IPS DF 6.9 (cell line): ENCODE measurements around the gene CACUL1.
"Not testable (repeated sequence)": the region's sequence is repeated elsewhere in the genome, so short reads cannot be mapped to it uniquely, and the experiment has no call there.

Experiments
- DNase-seq: peaks from one replicate; pipeline ENCODE4 v3.0.0-alpha.2; 2013; ENCODE audit warnings: low read depth, low spot score
- H3K27ac ChIP-seq: one replicate; pipeline ENCODE4 v1.5.1; 2013; ENCODE audit warnings: low read length, control low read depth
- H3K27me3 ChIP-seq: 2 replicates; pipeline ENCODE4 v1.6.1; 2013; ENCODE audit warnings: mild to moderate bottlenecking, low read length; ENCODE audit not compliant: control insufficient read depth, insufficient read depth
- H3K36me3 ChIP-seq: 2 replicates; pipeline ENCODE4 v1.6.1; 2013; ENCODE audit warnings: low read length; ENCODE audit not compliant: control insufficient read depth, insufficient read depth
- H3K4me1 ChIP-seq: 2 replicates; pipeline ENCODE4 v1.6.1; 2013; ENCODE audit warnings: low read length; ENCODE audit not compliant: control insufficient read depth, insufficient read depth
- H3K4me3 ChIP-seq: 2 replicates; pipeline ENCODE4 v1.5.1; 2013; ENCODE audit warnings: mild to moderate bottlenecking, low read length
- H3K9me3 ChIP-seq: 2 replicates; pipeline ENCODE4 v1.6.1; 2013; ENCODE audit warnings: low read length, inconsistent platforms; ENCODE audit not compliant: control insufficient read depth, insufficient read depth
- WGBS: extraction: QIAGEN DNeasy Blood & Tissue Kit; methylation state at CpG from one replicate; pipeline ENCODE4 v1.1.7; 2013; ENCODE audit warnings: mixed read lengths, missing lambda C conversion rate; ENCODE audit not compliant: insufficient read length, insufficient coverage; 5-methylcytosine and 5-hydroxymethylcytosine counted together

The CACUL1 gene

GRCh38 chr10:118752409-118752808 lies 2.4 kb downstream of the CACUL1 start:
- Histone ChIP-seq H3K27me3 (no peaks in the 10 kb centered on the region), H3K4me1 (no peaks in the 10 kb centered on the region), H3K4me3 (no peak overlapping the region), H3K27ac (no peak overlapping the region), H3K36me3 (no peaks in the 10 kb centered on the region), H3K9me3 (no peaks in the 10 kb centered on the region)
- WGBS: no CpG with 5 or more reads among the region's 3 CpGs
- no peak for DNase-seq

GRCh38 chr10:118751265-118751664 lies 3.5 kb downstream of the CACUL1 start:
- H3K27ac ChIP-seq: no peak overlapping the region
- H3K9me3 ChIP-seq: no peaks in the 10 kb centered on the region
- H3K27me3 ChIP-seq: no peaks in the 10 kb centered on the region
- H3K36me3 ChIP-seq: no peaks in the 10 kb centered on the region
- no peak overlapping the region for H3K4me3 ChIP-seq
- H3K4me1 ChIP-seq: 0 out of 2 replicates have a peak, but pooled peaks cover 2% of the 10 kb centered on the region
- no CpG with 5 or more reads among the region's 1 CpG for WGBS
- no peak for DNase-seq

GRCh38 chr10:118748041-118748440 lies 6.7 kb downstream of the CACUL1 start:
- no CpG with 5 or more reads among the region's 6 CpGs for WGBS
- H3K27ac ChIP-seq: no peak overlapping the region
- H3K36me3 ChIP-seq: no peaks in the 10 kb centered on the region
- H3K4me3 ChIP-seq: no peak overlapping the region
- 0 out of 2 replicates have a peak, but pooled peaks cover 2% of the 10 kb centered on the region for H3K4me1 ChIP-seq
- no peak for DNase-seq
- H3K27me3 ChIP-seq: no peaks in the 10 kb centered on the region
- no peaks in the 10 kb centered on the region for H3K9me3 ChIP-seq

DNA sequence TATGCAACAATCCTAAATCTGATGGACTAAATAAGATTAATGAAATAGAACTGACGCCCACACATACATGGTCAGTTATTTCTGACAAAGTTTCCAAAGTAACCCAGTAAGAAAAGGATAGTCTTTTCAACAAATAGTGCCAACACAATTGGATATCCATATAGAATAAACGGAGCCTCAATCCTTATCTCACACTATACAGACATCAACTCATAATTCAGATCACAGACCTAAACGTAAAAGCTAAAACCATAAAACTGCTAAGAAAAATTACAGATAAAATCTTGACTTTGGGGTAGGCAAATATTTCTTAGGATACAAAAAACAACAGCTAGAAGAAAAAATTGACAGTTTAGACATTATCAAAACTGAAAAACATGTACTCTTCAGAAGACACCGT lies 8.5 kb downstream of the CACUL1 start:
- DNase-seq: no peak
- WGBS: no CpG with 5 or more reads among the region's 4 CpGs
- Histone ChIP-seq H3K27ac (no peak overlapping the region), H3K4me1 (0 out of 2 replicates have a peak, but pooled peaks cover 2% of the 10 kb centered on the region), H3K4me3 (no peak overlapping the region), H3K9me3 (no peaks in the 10 kb centered on the region), H3K27me3 (no peaks in the 10 kb centered on the region), H3K36me3 (no peaks in the 10 kb centered on the region)

DNA sequence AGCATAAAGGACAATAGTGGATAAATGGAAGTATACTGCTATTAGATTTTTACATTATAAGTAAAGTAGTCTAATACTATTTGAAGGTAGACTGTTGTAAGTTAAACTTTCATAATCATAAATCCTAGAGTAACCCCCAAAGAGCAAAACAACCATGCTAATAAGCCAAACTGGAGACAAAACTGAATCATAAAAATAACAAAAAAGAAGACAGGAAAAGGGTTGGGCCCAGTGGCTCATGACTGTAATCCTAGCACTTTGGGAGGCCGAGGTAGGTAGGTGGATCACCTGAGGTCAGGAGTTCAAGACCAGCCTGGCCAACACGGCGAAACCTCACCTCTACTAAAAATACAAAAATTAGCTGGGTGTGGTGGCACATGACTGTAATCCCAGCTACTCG lies 9.7 kb downstream of the CACUL1 start:
- H3K4me1 ChIP-seq: 0 out of 2 replicates have a peak, but pooled peaks cover 2% of the 10 kb centered on the region
- H3K4me3 ChIP-seq: no peak overlapping the region
- no peaks in the 10 kb centered on the region for H3K9me3 ChIP-seq
- DNase-seq: no peak
- WGBS: no CpG with 5 or more reads among the region's 4 CpGs
- no peaks in the 10 kb centered on the region for H3K36me3 ChIP-seq
- H3K27ac ChIP-seq: no peak overlapping the region
- no peaks in the 10 kb centered on the region for H3K27me3 ChIP-seq

- not testable (repeated sequence) for DNase-seq, H3K9me3 ChIP-seq, H3K27ac ChIP-seq, H3K4me1 ChIP-seq, H3K27me3 ChIP-seq, H3K36me3 ChIP-seq, H3K4me3 ChIP-seq
- WGBS: 100% methylated on average over 1 of the region's 9 CpGs
Measured at GRCh38 chr10:118744346-118744918, 10.3 kb downstream of the CACUL1 start.

GRCh38 chr10:118742782-118743181 lies 12.0 kb downstream of the CACUL1 start:
- no CpG with 5 or more reads among the region's 1 CpG for WGBS
- H3K4me1 ChIP-seq: 0 out of 2 replicates have a peak, but pooled peaks cover 2% of the 10 kb centered on the region

GRCh38 chr10:118742032-118742431 lies 12.7 kb downstream of the CACUL1 start:
- no peaks in the 10 kb centered on the region for H3K9me3 ChIP-seq
- no peak overlapping the region for H3K27ac ChIP-seq
- H3K27me3 ChIP-seq: no peaks in the 10 kb centered on the region
- no peak overlapping the region for H3K4me3 ChIP-seq
- no peak for DNase-seq
- H3K36me3 ChIP-seq: no peaks in the 10 kb centered on the region
- 0 out of 2 replicates have a peak, but pooled peaks cover 1% of the 10 kb centered on the region for H3K4me1 ChIP-seq
- WGBS: no CpG with 5 or more reads among the region's 2 CpGs

More at GRCh38 chr10:118742782-118743181, 12.0 kb downstream of the CACUL1 start:
- Histone ChIP-seq H3K27ac (no peak overlapping the region), H3K4me3 (no peak overlapping the region), H3K36me3 (no peaks in the 10 kb centered on the region), H3K27me3 (no peaks in the 10 kb centered on the region), H3K9me3 (no peaks in the 10 kb centered on the region)
- DNase-seq: no peak

GRCh38 chr10:118738406-118738805 lies 16.4 kb downstream of the CACUL1 start:
- WGBS: no CpG with 5 or more reads among the region's 2 CpGs
- no peaks in the 10 kb centered on the region for H3K27me3 ChIP-seq
- no peaks in the 10 kb centered on the region for H3K36me3 ChIP-seq
- no peaks in the 10 kb centered on the region for H3K4me1 ChIP-seq
- no peaks in the 10 kb centered on the region for H3K9me3 ChIP-seq
- no peak for DNase-seq
- H3K4me3 ChIP-seq: no peak overlapping the region
- H3K27ac ChIP-seq: no peak overlapping the region

DNA sequence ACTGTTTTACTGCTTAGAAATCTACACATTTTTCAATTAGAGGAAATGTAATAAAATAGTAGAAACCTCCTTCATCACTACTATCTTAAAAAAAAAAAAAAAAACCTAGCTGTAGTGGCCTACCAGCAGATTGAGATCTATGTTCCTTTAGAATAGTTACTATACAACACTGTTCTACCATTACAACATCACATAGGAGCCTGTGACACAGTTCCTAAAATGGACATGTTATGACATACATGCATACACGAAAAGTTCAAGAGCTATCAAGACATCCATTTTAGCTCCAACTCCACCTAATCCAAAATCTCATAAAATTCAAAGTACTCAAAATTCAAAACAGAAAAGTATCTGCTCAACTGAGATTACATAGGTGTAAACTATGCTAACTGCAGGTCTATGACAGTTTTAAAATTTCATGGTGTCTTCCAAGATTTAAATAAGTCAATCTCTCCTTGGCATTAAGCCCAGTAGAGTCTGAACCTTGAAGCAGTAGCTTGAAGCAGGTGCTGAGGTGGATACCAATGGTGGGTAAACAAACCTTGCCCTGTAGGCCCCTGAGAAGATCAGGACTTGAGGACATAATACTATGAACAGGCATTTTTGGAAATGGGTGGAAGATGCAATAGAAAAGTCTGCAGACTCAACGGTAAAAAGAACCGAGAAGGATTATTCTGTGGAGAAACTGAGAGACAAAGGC lies 17.0 kb downstream of the CACUL1 start:
- Histone ChIP-seq H3K27ac (no peak overlapping the region), H3K4me1 (no peaks in the 10 kb centered on the region; the same call in 1 of the 2 replicates), H3K4me3 (no peak overlapping the region), H3K27me3 (no peaks in the 10 kb centered on the region), H3K36me3 (no peaks in the 10 kb centered on the region), H3K9me3 (no peaks in the 10 kb centered on the region)
- DNase-seq: no peak
- whole genome bisulfite sequencing: no CpG with 5 or more reads among the region's 3 CpGs
